RWPE1 (cell line): ENCODE results near the gene IQCK.

ENCODE experiments used
- CTCF ChIA-PET: fragments of 350-600 bp; sonication (Branson Sonifier 250); formaldehyde crosslinking; extraction: SDS; loops from one replicate; lab custom pipeline; 2021; lab: Yijun Ruan, JAX
- POLR2A ChIA-PET: fragments of 400-600 bp; formaldehyde crosslinking; extraction: SDS; loops from one replicate; lab custom pipeline; 2020; ENCODE audit warnings: antibody characterized with exemption; ENCODE audit not compliant: low non-redundant PET; lab: Yijun Ruan, JAX
- DNase-seq: peaks from one replicate; pipeline ENCODE4 v3.0.0; 2012; ENCODE audit warnings: low spot score
- H3K27ac ChIP-seq: fragments of 450-650 bp; 2 replicates; pipeline ENCODE4 v1.5.1; 2017
- CTCF ChIP-seq: fragments of 450-650 bp; conservative IDR thresholded peaks from 2 replicates; pipeline ENCODE4 v1.5.1; 2017; ENCODE audit warnings: low read depth, mild to moderate bottlenecking

The IQCK gene

DNA sequence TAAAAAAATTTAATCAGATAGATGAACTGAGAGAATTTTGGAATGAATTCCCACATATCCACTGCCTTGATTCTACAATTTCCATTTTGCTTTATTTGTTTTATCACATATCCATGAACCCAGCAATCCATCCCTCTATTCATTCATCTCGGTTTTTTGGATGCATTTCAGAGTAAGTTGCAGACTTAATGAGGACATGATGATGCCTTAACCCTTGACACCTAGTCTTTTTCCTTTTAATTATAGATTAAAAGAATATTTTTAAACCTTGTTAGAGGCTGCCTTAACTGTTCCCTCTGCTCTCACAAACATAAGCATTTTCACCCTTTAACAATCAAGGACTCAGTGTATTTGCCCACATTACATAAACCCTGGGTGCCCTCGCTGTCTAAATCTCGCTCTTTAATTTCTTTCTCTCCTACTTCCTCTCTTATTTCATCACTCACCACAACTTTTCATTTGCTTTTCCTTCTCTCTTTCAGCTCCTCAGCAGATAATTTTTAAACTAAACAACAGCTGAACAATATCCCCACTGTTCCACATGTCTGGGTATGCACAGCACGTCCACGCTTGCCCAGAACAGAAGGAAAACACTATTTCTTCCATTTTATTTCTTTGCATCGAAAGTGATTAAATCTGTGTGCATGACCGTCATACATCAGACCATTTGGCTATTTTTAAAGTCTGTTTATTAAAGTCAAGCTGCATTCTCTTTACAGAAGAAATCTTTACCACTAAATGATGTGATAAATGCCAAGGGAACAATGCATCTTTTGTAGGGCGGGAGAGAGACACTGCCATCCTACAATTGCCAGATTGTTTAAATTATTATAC lies 39.9 kb downstream of the IQCK start:
- CTCF ChIA-PET = interaction anchor here (0.7 kb wide), 1 partner anchor 55 kb away, joined by 4 read pairs; no protein-coding TSS in a partner anchor
- no peak for TF ChIP-seq CTCF
- no peak overlapping the region for H3K27ac ChIP-seq
- DNase-seq = no peak
- POLR2A ChIA-PET = no interaction called here

DNA sequence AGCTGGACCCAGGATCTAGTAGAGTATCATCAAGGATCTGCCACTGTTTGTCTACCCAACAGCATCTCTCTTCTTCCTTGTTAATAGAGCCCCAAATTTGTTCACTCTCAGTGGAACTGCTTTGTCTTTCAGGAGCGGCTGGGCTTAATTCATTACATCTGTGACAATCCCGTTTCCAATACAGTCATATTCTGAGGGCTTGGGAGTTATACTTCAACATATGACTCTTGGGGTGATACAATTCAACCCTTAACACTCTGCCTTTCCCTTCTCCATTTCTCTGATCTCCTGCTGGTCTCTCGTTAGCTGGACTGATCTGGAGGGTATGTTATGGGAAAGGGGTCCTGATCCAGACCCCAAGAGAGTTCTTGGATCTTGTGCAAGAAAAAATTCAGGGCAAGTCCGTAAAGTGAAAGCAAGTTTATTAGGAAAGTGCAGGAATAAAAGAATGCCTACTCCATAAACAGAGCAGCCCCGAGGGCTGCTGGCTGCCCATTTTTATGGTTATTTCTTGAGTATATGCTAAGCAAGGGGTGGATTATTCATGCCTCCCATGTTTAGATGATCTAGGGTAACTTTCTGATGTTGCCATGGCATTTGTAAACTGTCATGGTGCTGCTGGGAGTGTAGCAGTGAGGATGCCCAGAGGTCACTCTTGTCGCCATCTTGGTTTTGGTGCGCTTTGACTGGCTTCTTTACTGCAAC lies 42.4 kb downstream of the IQCK start:
- no peak for TF ChIP-seq CTCF
- POLR2A ChIA-PET = interaction anchor here (0.5 kb wide), 1 partner anchor 1540 kb away, joined by 6 read pairs; no protein-coding TSS in a partner anchor
- H3K27ac ChIP-seq = no peak overlapping the region
- no peak for DNase-seq
- CTCF ChIA-PET = no interaction called here

GRCh38 chr16:19765860-19766553 lies 47.9 kb downstream of the IQCK start:
- no peak for TF ChIP-seq CTCF
- ChIA-PET POLR2A (no interaction called here), CTCF (no interaction called here)
- H3K27ac ChIP-seq = no peak overlapping the region
- no peak for DNase-seq

DNA sequence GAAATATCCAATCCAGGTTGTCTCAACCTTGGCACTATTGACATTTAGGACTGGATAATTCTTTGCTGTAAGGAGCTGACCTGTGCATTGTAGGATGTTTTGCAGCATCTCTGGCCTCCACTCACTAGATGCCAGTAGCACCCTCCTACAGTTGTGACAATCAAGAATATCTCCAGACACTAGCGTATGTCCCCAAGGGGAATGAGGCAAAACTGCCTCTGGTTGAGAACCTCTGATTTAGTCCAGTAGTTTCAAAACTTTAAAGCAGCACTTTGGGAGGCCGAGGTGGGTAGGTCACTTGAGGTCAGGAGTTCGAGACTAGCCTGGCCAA lies 48.4 kb downstream of the IQCK start:
- DNase-seq = no peak
- POLR2A ChIA-PET = no interaction called here
- CTCF ChIA-PET = no interaction called here
- H3K27ac ChIP-seq = no peak overlapping the region
- no peak for TF ChIP-seq CTCF

DNA sequence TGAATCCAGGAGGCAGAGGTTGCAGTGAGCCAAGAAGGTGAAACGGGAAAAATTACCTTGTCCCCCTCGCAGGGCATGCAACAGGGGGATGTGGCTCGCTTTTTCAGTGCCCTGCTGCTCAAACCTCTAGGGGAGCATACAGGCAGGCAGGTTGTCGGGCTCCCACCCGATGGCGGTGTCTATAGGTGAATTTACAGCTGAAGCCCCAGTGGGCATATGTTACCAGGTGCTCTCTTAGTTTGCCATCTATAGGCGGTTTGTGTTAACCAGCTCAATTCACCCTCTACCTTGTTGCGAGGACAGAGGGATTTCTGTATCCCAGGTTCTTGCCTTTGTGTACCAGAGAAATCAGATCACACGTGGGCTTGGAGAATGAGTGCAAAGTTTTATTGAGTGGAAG lies 48.9 kb downstream of the IQCK start:
- TF ChIP-seq CTCF = no peak
- ChIA-PET CTCF (no interaction called here), POLR2A (no interaction called here)
- no peak for DNase-seq
- H3K27ac ChIP-seq = no peak overlapping the region

DNA sequence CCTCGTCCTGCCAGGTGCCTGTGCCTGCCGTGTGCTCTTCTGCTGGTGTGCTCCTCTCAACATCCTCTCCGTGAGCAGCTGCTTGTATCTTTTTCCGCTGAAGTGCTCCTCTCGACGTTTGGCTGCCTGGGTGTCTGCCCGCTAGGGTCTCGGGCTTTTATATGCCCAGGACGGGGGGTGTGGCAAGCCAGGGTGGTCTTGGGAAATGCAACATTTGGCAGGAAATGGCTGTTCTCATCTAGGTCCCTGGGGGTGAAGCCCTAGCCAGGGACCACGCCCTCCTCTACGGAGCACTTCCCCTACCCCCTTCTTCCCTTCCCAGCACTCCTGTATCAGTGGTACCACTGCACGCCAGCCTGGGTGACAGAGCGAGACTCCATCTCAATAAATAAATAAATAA lies 49.4 kb downstream of the IQCK start:
- no peak overlapping the region for H3K27ac ChIP-seq
- CTCF ChIA-PET = no interaction called here
- POLR2A ChIA-PET = no interaction called here

More for the DNA sequence above, 49.4 kb downstream of the IQCK start:
- no peak for DNase-seq
- TF ChIP-seq CTCF = no peak
